ENCODE results near the gene ANK3. TPM values are rescaled to one million over a fixed set of nuclear protein-coding genes. Genes with fewer than 3 reads are reported as not detected.

The ANK3 gene
- polyA plus RNA-seq, 3 donors: not detected

GRCh38 chr10:60427148-60427547 is 37.5 kb upstream of the ANK3 start:
- Histone ChIP-seq H3K9me3 (replicated peaks in 1 of 2; ENCODE audit: control insufficient read depth in 1 of 2, insufficient read depth in 1 of 2, low read length in 2 of 2) (no peaks in the 10 kb centered on the region), H3K4me2 (replicated peaks; ENCODE audit: extremely low read depth, low read length, poor library complexity, severe bottlenecking) (no peak overlapping the region), H3K27me3 (ENCODE audit: control insufficient read depth in 2 of 2, insufficient read depth in 2 of 2, low read length in 2 of 2) (no peaks in the 10 kb centered on the region), H3K4me1 (ENCODE audit: control insufficient read depth in 1 of 2, insufficient read depth in 2 of 2, low read length in 2 of 2) (peaks cover 0 to 2% of the 10 kb centered on the region in 2 donors), H3K9ac (ENCODE audit: insufficient read depth, low read length, poor library complexity, severe bottlenecking) (no peak overlapping the region), H3K4me3 (replicated peaks in 1 of 3; ENCODE audit: low read depth in 2 of 3, low read length in 3 of 3) (no peak overlapping the region), H2AFZ (ENCODE audit: insufficient read depth, low read depth, low read length, poor library complexity, severe bottlenecking) (no peak overlapping the region), H3K36me3 (replicated peaks in 1 of 2; ENCODE audit: control insufficient read depth in 1 of 2, insufficient read depth in 2 of 2, low read length in 2 of 2) (no peaks in the 10 kb centered on the region), H3K79me2 (ENCODE audit: insufficient read depth, low read length) (no peaks in the 10 kb centered on the region), H3K27ac (ENCODE audit: low read depth in 1 of 2, low read length in 2 of 2) (no peak overlapping the region), H4K20me1 (ENCODE audit: insufficient read depth, low read length) (no peaks in the 10 kb centered on the region)
- DNase-seq: no peak
- intact Hi-C loops (cut with micrococcal nuclease): no loop called here
- H3K27me3 Mint-ChIP-seq (ENCODE audit: low read depth in 3 of 3): peaks cover 0 to 1% (median 0%) of the 10 kb centered on the region in 3 donors
- H3K27ac Mint-ChIP-seq: no peak overlapping the region
- H3K4me3 Mint-ChIP-seq: no peak overlapping the region
- no peak for TF ChIP-seq CTCF (IDR thresholded peaks at IDR 0.05)
- no CpG with 5 or more reads among the region's 1 CpG for WGBS (ENCODE audit: insufficient coverage)
- no peaks in the 10 kb centered on the region for H3K36me3 Mint-ChIP-seq
- peaks cover 6% of the 10 kb centered on the region for H3K4me1 Mint-ChIP-seq
- peaks cover 0 to 2% (median 0%) of the 10 kb centered on the region in 7 donors for H3K9me3 Mint-ChIP-seq

GRCh38 chr10:60426425-60426824 is 36.8 kb upstream of the ANK3 start:
- intact Hi-C loops (cut with micrococcal nuclease): no loop called here

More at GRCh38 chr10:60426425-60426824, 36.8 kb upstream of the ANK3 start:
- Histone ChIP-seq H3K27ac (ENCODE audit: low read depth in 1 of 2, low read length in 2 of 2) (no peak overlapping the region), H3K4me2 (replicated peaks; ENCODE audit: extremely low read depth, low read length, poor library complexity, severe bottlenecking) (no peak overlapping the region), H3K4me1 (ENCODE audit: control insufficient read depth in 1 of 2, insufficient read depth in 2 of 2, low read length in 2 of 2) (peaks cover 0 to 2% of the 10 kb centered on the region in 2 donors), H3K79me2 (ENCODE audit: insufficient read depth, low read length) (no peaks in the 10 kb centered on the region), H3K9me3 (replicated peaks in 1 of 2; ENCODE audit: control insufficient read depth in 1 of 2, insufficient read depth in 1 of 2, low read length in 2 of 2) (no peaks in the 10 kb centered on the region), H3K9ac (ENCODE audit: insufficient read depth, low read length, poor library complexity, severe bottlenecking) (no peak overlapping the region), H4K20me1 (ENCODE audit: insufficient read depth, low read length) (no peaks in the 10 kb centered on the region), H3K4me3 (replicated peaks in 1 of 3; ENCODE audit: low read depth in 2 of 3, low read length in 3 of 3) (no peak overlapping the region), H2AFZ (ENCODE audit: insufficient read depth, low read depth, low read length, poor library complexity, severe bottlenecking) (no peak overlapping the region), H3K36me3 (replicated peaks in 1 of 2; ENCODE audit: control insufficient read depth in 1 of 2, insufficient read depth in 2 of 2, low read length in 2 of 2) (no peaks in the 10 kb centered on the region), H3K27me3 (ENCODE audit: control insufficient read depth in 2 of 2, insufficient read depth in 2 of 2, low read length in 2 of 2) (no peaks in the 10 kb centered on the region)
- H3K4me1 Mint-ChIP-seq: peaks cover 6% of the 10 kb centered on the region
- peaks cover 0 to 2% (median 0%) of the 10 kb centered on the region in 7 donors for H3K9me3 Mint-ChIP-seq
- no peak for TF ChIP-seq CTCF (IDR thresholded peaks at IDR 0.05)
- H3K4me3 Mint-ChIP-seq: no peak overlapping the region
- DNase-seq: peak; percentile 14 to 47 (median 17)
- H3K36me3 Mint-ChIP-seq: no peaks in the 10 kb centered on the region
- no peak overlapping the region for H3K27ac Mint-ChIP-seq
- WGBS (ENCODE audit: insufficient coverage): no CpG with 5 or more reads among the region's 2 CpGs
- H3K27me3 Mint-ChIP-seq (ENCODE audit: low read depth in 3 of 3): peaks cover 0 to 1% (median 0%) of the 10 kb centered on the region in 3 donors

All from CD14-positive monocyte (primary cell).